ENCODE data around the gene RHOB. TPM values are rescaled to one million over a fixed set of nuclear protein-coding genes. Genes with fewer than 3 reads are reported as not detected.

The RHOB gene
- total and polyA plus RNA-seq, 2 of the 13 experiments (the other 11 are each of a cell fraction or from before 2014, with no cell fraction given), result 192 to 268 TPM

DNA sequence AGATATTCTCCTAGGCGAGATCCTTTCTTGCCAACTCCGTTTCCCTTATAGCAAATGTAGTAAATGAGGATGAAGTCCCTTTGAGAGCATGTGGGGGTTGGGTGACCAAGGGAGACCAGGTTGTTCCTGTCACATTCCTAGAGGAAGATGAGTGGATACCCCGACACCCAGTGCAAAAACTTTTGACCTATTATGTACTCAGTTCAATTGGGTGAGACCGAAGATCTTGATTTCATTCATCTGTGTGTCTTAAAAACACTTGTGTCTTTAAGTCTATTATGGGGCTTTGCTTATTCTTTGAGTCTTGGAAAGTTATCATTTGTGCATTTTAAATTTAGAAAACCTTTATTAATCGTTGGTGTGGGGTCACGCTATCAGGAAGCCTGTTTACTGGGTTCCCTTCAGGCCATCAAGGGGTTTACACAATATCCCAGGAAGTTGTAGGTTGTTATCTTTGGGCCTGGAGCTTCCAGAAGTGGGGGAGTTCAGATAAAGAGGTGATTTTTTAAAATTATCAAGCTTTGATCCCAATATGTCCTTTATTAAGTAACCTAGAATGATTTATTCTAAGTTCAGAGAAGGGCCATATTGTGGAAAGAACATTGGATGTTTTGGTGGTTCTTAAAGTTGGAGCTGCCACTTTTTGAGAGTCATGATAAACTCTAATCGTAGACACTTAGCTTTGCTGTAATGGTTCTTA, 2.8 kb downstream of the RHOB start (continued):
- TF ChIP-seq, protein P1, sequence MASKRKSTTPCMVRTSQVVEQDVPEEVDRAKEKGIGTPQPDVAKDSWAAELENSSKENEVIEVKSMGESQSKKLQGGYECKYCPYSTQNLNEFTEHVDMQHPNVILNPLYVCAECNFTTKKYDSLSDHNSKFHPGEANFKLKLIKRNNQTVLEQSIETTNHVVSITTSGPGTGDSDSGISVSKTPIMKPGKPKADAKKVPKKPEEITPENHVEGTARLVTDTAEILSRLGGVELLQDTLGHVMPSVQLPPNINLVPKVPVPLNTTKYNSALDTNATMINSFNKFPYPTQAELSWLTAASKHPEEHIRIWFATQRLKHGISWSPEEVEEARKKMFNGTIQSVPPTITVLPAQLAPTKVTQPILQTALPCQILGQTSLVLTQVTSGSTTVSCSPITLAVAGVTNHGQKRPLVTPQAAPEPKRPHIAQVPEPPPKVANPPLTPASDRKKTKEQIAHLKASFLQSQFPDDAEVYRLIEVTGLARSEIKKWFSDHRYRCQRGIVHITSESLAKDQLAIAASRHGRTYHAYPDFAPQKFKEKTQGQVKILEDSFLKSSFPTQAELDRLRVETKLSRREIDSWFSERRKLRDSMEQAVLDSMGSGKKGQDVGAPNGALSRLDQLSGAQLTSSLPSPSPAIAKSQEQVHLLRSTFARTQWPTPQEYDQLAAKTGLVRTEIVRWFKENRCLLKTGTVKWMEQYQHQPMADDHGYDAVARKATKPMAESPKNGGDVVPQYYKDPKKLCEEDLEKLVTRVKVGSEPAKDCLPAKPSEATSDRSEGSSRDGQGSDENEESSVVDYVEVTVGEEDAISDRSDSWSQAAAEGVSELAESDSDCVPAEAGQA (IDR thresholded peaks at IDR 0.05; ENCODE audit: low read depth), result no peak
- TF ChIP-seq, protein P1 (CRISPR knock-in tag; IDR thresholded peaks at IDR 0.05; ENCODE audit: borderline replicate concordance), result no peak
- TF ChIP-seq ZNF761 (CRISPR knock-in tag; conservative IDR thresholded peaks at IDR 0.05) (no peak), ZNF264 (CRISPR knock-in tag; IDR thresholded peaks at IDR 0.05) (no peak), KDM3A (CRISPR knock-in tag; IDR thresholded peaks at IDR 0.05; ENCODE audit: low read depth) (no peak), HIVEP1 (CRISPR knock-in tag; IDR thresholded peaks at IDR 0.05) (no peak), ATF7-NPFF (CRISPR knock-in tag; IDR thresholded peaks at IDR 0.05; ENCODE audit: low read depth) (peak; percentile 27; the same call in 1 of the 2 replicates), SP4 (CRISPR knock-in tag; IDR thresholded peaks at IDR 0.05) (no peak), ZNF737 (CRISPR knock-in tag; IDR thresholded peaks at IDR 0.05; ENCODE audit: borderline replicate concordance) (no peak), DRAP1 (CRISPR knock-in tag; IDR thresholded peaks at IDR 0.05) (peak; percentile 33; the same call in 1 of the 2 replicates), ZNF7 (CRISPR knock-in tag; IDR thresholded peaks at IDR 0.05) (no peak; the same call in 1 of the 2 replicates), ZFX (CRISPR knock-in tag; IDR thresholded peaks at IDR 0.05; ENCODE audit: low read depth) (0 out of 2 replicates have a peak, but pooled peaks have one; percentile 14), POLR2AphosphoS5 (IDR thresholded peaks at IDR 0.05; ENCODE audit: low read depth, low read length) (peak; percentile 79), THRA (CRISPR knock-in tag; IDR thresholded peaks at IDR 0.05; ENCODE audit: borderline replicate concordance) (peak; percentile 16; the same call in 1 of the 2 replicates)
- TF ChIP-seq, protein P2, sequence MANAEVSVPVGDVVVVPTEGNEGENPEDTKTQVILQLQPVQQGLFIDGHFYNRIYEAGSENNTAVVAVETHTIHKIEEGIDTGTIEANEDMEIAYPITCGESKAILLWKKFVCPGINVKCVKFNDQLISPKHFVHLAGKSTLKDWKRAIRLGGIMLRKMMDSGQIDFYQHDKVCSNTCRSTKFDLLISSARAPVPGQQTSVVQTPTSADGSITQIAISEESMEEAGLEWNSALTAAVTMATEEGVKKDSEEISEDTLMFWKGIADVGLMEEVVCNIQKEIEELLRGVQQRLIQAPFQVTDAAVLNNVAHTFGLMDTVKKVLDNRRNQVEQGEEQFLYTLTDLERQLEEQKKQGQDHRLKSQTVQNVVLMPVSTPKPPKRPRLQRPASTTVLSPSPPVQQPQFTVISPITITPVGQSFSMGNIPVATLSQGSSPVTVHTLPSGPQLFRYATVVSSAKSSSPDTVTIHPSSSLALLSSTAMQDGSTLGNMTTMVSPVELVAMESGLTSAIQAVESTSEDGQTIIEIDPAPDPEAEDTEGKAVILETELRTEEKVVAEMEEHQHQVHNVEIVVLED (CRISPR knock-in tag; IDR thresholded peaks at IDR 0.05; ENCODE audit: borderline replicate concordance), result no peak
- TF ChIP-seq, protein P3, sequence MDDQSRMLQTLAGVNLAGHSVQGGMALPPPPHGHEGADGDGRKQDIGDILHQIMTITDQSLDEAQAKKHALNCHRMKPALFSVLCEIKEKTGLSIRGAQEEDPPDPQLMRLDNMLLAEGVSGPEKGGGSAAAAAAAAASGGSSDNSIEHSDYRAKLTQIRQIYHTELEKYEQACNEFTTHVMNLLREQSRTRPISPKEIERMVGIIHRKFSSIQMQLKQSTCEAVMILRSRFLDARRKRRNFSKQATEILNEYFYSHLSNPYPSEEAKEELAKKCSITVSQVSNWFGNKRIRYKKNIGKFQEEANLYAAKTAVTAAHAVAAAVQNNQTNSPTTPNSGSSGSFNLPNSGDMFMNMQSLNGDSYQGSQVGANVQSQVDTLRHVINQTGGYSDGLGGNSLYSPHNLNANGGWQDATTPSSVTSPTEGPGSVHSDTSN (CRISPR knock-in tag; IDR thresholded peaks at IDR 0.05; ENCODE audit: borderline replicate concordance), result no peak
- TF ChIP-seq, protein P4, sequence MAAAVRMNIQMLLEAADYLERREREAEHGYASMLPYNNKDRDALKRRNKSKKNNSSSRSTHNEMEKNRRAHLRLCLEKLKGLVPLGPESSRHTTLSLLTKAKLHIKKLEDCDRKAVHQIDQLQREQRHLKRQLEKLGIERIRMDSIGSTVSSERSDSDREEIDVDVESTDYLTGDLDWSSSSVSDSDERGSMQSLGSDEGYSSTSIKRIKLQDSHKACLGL (CRISPR knock-in tag; IDR thresholded peaks at IDR 0.05), result no peak
